PC-3 (cell line): Measurements from ENCODE around the gene OXNAD1. TPM values are rescaled to one million over a fixed set of nuclear protein-coding genes. Genes with fewer than 3 reads are reported as not detected.

Experiments
- ATAC-seq: fragments of 200-7000 bp; cut with Tn5 transposase; 2 replicates; pipeline ENCODE4 v1.9.1; 2020; ENCODE audit warnings: mild to moderate bottlenecking, moderate library complexity
- BruUV-seq: library from RNA; stranded (reverse); fragments of 400-500 nt; replicated peaks from 2 replicates; lab custom pipeline; 2021; lab: Mats Ljungman, UMichigan
- CTCF ChIA-PET: fragments of 300-600 bp; sonication (Branson Sonifier 250); formaldehyde crosslinking; loops from one replicate; lab custom pipeline; 2022; ENCODE audit warnings: antibody characterized with exemption; lab: Charles Lee
- POLR2A ChIA-PET: fragments of 300-600 bp; sonication (Branson Sonifier 250); formaldehyde crosslinking; loops from one replicate; lab custom pipeline; 2022; ENCODE audit warnings: antibody characterized with exemption; ENCODE audit not compliant: unreplicated experiment; lab: Charles Lee
- DNase-seq: peaks from one replicate; pipeline ENCODE4 v3.0.0-alpha.2; 2015
- H2AFZ ChIP-seq: fragments of 300-600 bp; sonication (generic); 2 replicates; pipeline ENCODE4 v1.6.0; 2016; ENCODE audit warnings: antibody characterized with exemption, low read length
- H3F3A ChIP-seq: fragments of 300-600 bp; sonication (generic); one replicate; pipeline ENCODE4 v1.6.0; 2017; ENCODE audit warnings: antibody characterized with exemption, low read length, control low read depth, mild to moderate bottlenecking; ENCODE audit not compliant: unreplicated experiment
- H3K27ac ChIP-seq: fragments of 300-600 bp; sonication (generic); 2 replicates; pipeline ENCODE4 v1.5.1; 2016; ENCODE audit warnings: mild to moderate bottlenecking, low read length
- H3K27me3 ChIP-seq: fragments of 300-600 bp; sonication (generic); 2 replicates; pipeline ENCODE4 v1.6.1; 2016; ENCODE audit warnings: low read length, mixed read lengths
- H3K36me3 ChIP-seq: fragments of 300-600 bp; sonication (generic); 2 replicates; pipeline ENCODE4 v1.6.1; 2016; ENCODE audit warnings: low read depth, mixed run types, low read length, mixed read lengths
- H3K4me1 ChIP-seq: fragments of 300-600 bp; sonication (generic); 2 replicates; pipeline ENCODE4 v1.5.1; 2016; ENCODE audit warnings: low read length; ENCODE audit not compliant: insufficient read depth
- H3K4me2 ChIP-seq: fragments of 300-600 bp; sonication (generic); 2 replicates; pipeline ENCODE4 v1.6.0; 2016; ENCODE audit warnings: low read length
- H3K4me3 ChIP-seq: fragments of 300-600 bp; sonication (generic); 2 replicates; pipeline ENCODE4 v1.5.1; 2016; ENCODE audit warnings: mild to moderate bottlenecking, low read length, mixed read lengths
- H3K79me2 ChIP-seq: fragments of 300-600 bp; sonication (generic); 2 replicates; pipeline ENCODE4 v1.6.1; 2017; ENCODE audit warnings: low read length, mixed read lengths
- H3K9ac ChIP-seq: fragments of 300-600 bp; sonication (generic); 2 replicates; pipeline ENCODE4 v1.6.0; 2016; ENCODE audit warnings: mild to moderate bottlenecking, low read length
- H3K9me2 ChIP-seq: fragments of 300-600 bp; sonication (generic); replicated peaks from 2 replicates; pipeline ENCODE4 v1.6.1; 2016; ENCODE audit warnings: mixed run types, low read length, mixed read lengths
- H3K9me3 ChIP-seq: fragments of 300-600 bp; sonication (generic); 2 replicates; pipeline ENCODE4 v1.6.1; 2016; ENCODE audit warnings: low read length, mixed read lengths
- H4K20me1 ChIP-seq: fragments of 300-600 bp; sonication (generic); 2 replicates; pipeline ENCODE4 v1.6.1; 2016; ENCODE audit warnings: low read length, mixed read lengths
- CTCF ChIP-seq: fragments of 300-600 bp; sonication (generic); conservative IDR thresholded peaks from 2 replicates; pipeline ENCODE4 v1.5.1; 2017; ENCODE audit warnings: antibody characterized with exemption, low read depth, mild to moderate bottlenecking, low read length
- EZH2 ChIP-seq: fragments of 300-600 bp; sonication (generic); IDR thresholded peaks from one replicate; pipeline ENCODE4 v1.6.1; 2017; ENCODE audit warnings: antibody characterized with exemption, mild to moderate bottlenecking, low read length; ENCODE audit not compliant: unreplicated experiment
- EZH2phosphoT487 ChIP-seq: fragments of 300-600 bp; sonication (generic); IDR thresholded peaks from 2 replicates; pipeline ENCODE4 v1.6.1; 2018; ENCODE audit warnings: mild to moderate bottlenecking, antibody characterized with exemption, low read length, borderline replicate concordance
- intact Hi-C: fragments of 100-400 bp; cut with micrococcal nuclease; formaldehyde crosslinking; loops from 2 replicates; pipeline ENCODE4 v1.9.0; 2023
- total RNA-seq: library from RNA; depleted of rRNA; stranded (reverse); fragments of >200 nt; gene quantifications from 2 replicates; pipeline ENCODE4 v1.2.3, GENCODE V29; 2014

The OXNAD1 gene
- total RNA-seq, 1 experiment from 2014 or later, result 20.5 TPM

- DNase-seq (no peak), ATAC-seq (no peak)
- no peak overlapping the region for H3K4me3 ChIP-seq
- TF ChIP-seq EZH2phosphoT487, result no peak
- no peak for TF ChIP-seq EZH2
- TF ChIP-seq CTCF, result no peak
- no peak overlapping the region for H2AFZ ChIP-seq
- H3K27me3 ChIP-seq, result no peaks in the 10 kb centered on the region
- H3K9ac ChIP-seq, result no peak overlapping the region
- no peaks in the 10 kb centered on the region for H3K9me2 ChIP-seq
- no peaks in the 10 kb centered on the region for H3K4me1 ChIP-seq
- H3K36me3 ChIP-seq, result peaks cover 2% of the 10 kb centered on the region; the same call in 1 of the 2 replicates
- no peaks in the 10 kb centered on the region for H3F3A ChIP-seq
- no peaks in the 10 kb centered on the region for H3K9me3 ChIP-seq
- no peak overlapping the region for H3K27ac ChIP-seq
- ChIA-PET CTCF (no interaction called here), POLR2A (no interaction called here)
- no TSS peak for BruUV-seq
- H4K20me1 ChIP-seq, result no peaks in the 10 kb centered on the region
- no peaks in the 10 kb centered on the region for H3K79me2 ChIP-seq
- H3K4me2 ChIP-seq, result no peak overlapping the region
- intact Hi-C loops, result no loop called here
Observed at GRCh38 chr3:16316396-16316795, 51.4 kb downstream of the OXNAD1 start.

DNA sequence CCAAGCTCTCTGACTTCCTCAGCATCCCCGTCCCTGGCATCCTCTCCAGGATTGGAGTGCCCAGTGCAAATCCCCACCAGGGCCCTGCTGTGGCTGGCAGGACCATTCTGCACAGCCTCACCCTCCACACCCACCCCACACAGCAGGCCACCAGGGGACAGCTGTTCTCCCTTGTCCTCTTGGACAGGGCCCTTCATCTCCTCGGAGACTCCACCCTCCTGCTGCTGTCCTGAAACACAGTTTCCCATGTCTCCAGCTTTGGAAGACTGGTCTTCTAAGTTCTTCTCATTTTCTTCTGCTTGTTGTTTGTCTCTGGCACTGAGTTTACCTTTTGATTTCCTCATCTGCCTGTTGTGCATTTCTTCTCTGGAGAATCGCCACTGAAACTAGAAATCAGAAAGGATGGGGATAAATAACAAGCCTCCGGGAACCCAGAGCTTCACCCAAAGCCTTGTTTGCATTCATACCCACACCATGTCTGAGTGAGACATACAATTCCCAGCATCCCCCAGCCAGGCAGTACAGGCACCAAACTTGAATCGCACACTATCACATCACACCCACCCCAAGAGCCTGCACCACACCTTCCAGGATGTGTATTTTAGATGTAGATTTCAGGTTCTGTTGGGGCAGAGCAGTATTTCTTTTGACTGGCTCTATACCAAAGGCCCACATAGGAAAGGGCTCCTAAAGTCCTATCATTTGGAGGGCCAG lies 52.0 kb downstream of the OXNAD1 start:
- H4K20me1 ChIP-seq, result no peaks in the 10 kb centered on the region
- ATAC-seq (no peak), DNase-seq (no peak)
- no peaks in the 10 kb centered on the region for H3K9me3 ChIP-seq
- H2AFZ ChIP-seq, result no peak overlapping the region
- no peaks in the 10 kb centered on the region for H3K27me3 ChIP-seq
- H3K79me2 ChIP-seq, result no peaks in the 10 kb centered on the region
- no peak overlapping the region for H3K4me2 ChIP-seq
- CTCF ChIA-PET, result no interaction called here
- TF ChIP-seq EZH2 (no peak), EZH2phosphoT487 (no peak)
- intact Hi-C loops, result no loop called here
- no peak overlapping the region for H3K27ac ChIP-seq
- POLR2A ChIA-PET, result no interaction called here
- no peaks in the 10 kb centered on the region for H3F3A ChIP-seq
- 0 out of 2 replicates have a peak, but pooled peaks cover 2% of the 10 kb centered on the region for H3K36me3 ChIP-seq
- no peaks in the 10 kb centered on the region for H3K9me2 ChIP-seq
- H3K9ac ChIP-seq, result no peak overlapping the region
- BruUV-seq, result no TSS peak
- no peaks in the 10 kb centered on the region for H3K4me1 ChIP-seq
- H3K4me3 ChIP-seq, result no peak overlapping the region

DNA sequence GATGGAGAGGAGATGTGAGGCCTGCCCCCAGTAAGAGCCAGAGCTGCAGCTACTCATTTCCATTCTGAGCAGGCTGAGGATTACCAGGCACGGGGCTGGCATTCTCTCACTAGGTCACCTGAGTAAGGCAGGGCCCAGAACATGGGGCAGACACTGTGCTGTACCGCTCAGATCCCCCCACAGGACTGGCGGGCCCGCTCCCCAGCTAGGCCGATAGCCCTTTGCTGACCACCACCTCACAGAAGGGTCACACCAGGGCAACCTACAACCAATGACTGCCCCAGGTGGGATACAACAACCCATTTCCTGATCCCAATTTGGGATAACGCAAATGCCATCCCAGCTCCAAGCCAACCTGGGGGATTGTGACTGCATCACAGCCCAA lies 52.5 kb downstream of the OXNAD1 start:
- POLR2A ChIA-PET, result no interaction called here
- H3K27me3 ChIP-seq, result no peaks in the 10 kb centered on the region
- CTCF ChIA-PET, result no interaction called here
- no peak overlapping the region for H2AFZ ChIP-seq
- H3K36me3 ChIP-seq, result 0 out of 2 replicates have a peak, but pooled peaks cover 2% of the 10 kb centered on the region
- no peak overlapping the region for H3K27ac ChIP-seq
- no peak for TF ChIP-seq EZH2
- TF ChIP-seq EZH2phosphoT487, result no peak
- no peak for TF ChIP-seq CTCF
- ATAC-seq, result no peak
- no TSS peak for BruUV-seq
- no peaks in the 10 kb centered on the region for H3F3A ChIP-seq
- no peak overlapping the region for H3K9ac ChIP-seq
- no peak overlapping the region for H3K4me3 ChIP-seq
- no peak for DNase-seq
- H3K79me2 ChIP-seq, result no peaks in the 10 kb centered on the region
- no peaks in the 10 kb centered on the region for H3K9me2 ChIP-seq
- no peaks in the 10 kb centered on the region for H3K4me1 ChIP-seq
- no peaks in the 10 kb centered on the region for H4K20me1 ChIP-seq
- intact Hi-C loops, result no loop called here
- no peaks in the 10 kb centered on the region for H3K9me3 ChIP-seq
- no peak overlapping the region for H3K4me2 ChIP-seq
